A673 (cell line): ENCODE measurements around the gene BRAT1. TPM values are rescaled to one million over a fixed set of nuclear protein-coding genes. Genes with fewer than 3 reads are reported as not detected.

Experiments used
- BruUV-seq: library from RNA; stranded (reverse); fragments of 400-500 nt; replicated peaks from 2 replicates; lab custom pipeline; 2021; lab: Mats Ljungman, UMichigan
- CTCF ChIA-PET: fragments of 300-600 bp; sonication (Branson Sonifier 250); formaldehyde crosslinking; loops from one replicate; lab custom pipeline; 2022; ENCODE audit warnings: antibody characterized with exemption; lab: Charles Lee
- POLR2A ChIA-PET: fragments of 300-600 bp; sonication (Branson Sonifier 250); formaldehyde crosslinking; loops from one replicate; lab custom pipeline; 2022; ENCODE audit warnings: antibody characterized with exemption; ENCODE audit not compliant: low non-redundant PET; lab: Charles Lee
- DNase-seq: peaks from one replicate; pipeline ENCODE4 v3.0.0-alpha.2; 2015; ENCODE audit warnings: low spot score
- H3K27ac ChIP-seq: fragments of 200-600 bp; sonication (generic); 2 replicates; pipeline ENCODE4 v1.5.1; 2016; ENCODE audit warnings: mixed run types, low read depth, mild to moderate bottlenecking, mixed read lengths, antibody characterized with exemption, low read length; ENCODE audit not compliant: poor library complexity, severe bottlenecking
- H3K27me3 ChIP-seq: fragments of 200-600 bp; sonication (generic); replicated peaks from 2 replicates; pipeline ENCODE4 v1.6.1; 2017; ENCODE audit warnings: mixed run types, low read depth, mild to moderate bottlenecking, mixed read lengths, antibody characterized with exemption, low read length; ENCODE audit not compliant: insufficient read depth, poor library complexity
- H3K36me3 ChIP-seq: fragments of 200-600 bp; sonication (generic); 2 replicates; pipeline ENCODE4 v1.6.1; 2016; ENCODE audit warnings: mixed run types, mild to moderate bottlenecking, mixed read lengths, antibody characterized with exemption, low read length; ENCODE audit not compliant: insufficient read depth, poor library complexity, severe bottlenecking
- H3K4me1 ChIP-seq: fragments of 200-600 bp; sonication (generic); 2 replicates; pipeline ENCODE4 v1.6.1; 2017; ENCODE audit warnings: mixed run types, mild to moderate bottlenecking, mixed read lengths, antibody characterized with exemption, low read length; ENCODE audit not compliant: insufficient read depth, poor library complexity, severe bottlenecking
- H3K4me3 ChIP-seq: fragments of 200-600 bp; sonication (generic); 2 replicates; pipeline ENCODE4 v1.5.1; 2016; ENCODE audit warnings: low read depth, mixed run types, mild to moderate bottlenecking, mixed read lengths, low read length; ENCODE audit not compliant: poor library complexity, severe bottlenecking
- H3K9me3 ChIP-seq: fragments of 200-600 bp; sonication (generic); 2 replicates; pipeline ENCODE4 v1.6.1; 2016; ENCODE audit warnings: mixed run types, low read depth, mild to moderate bottlenecking, mixed read lengths, antibody characterized with exemption, low read length; ENCODE audit not compliant: poor library complexity, severe bottlenecking
- EZH2 ChIP-seq: fragments of 200-600 bp; sonication (generic); IDR thresholded peaks from 2 replicates; pipeline ENCODE4 v1.6.1; 2017; ENCODE audit warnings: borderline replicate concordance, low read depth, mild to moderate bottlenecking, mixed read lengths, antibody characterized with exemption, low read length; ENCODE audit not compliant: poor library complexity, severe bottlenecking
- intact Hi-C: fragments of 100-400 bp; cut with micrococcal nuclease; formaldehyde crosslinking; loops from one replicate; pipeline ENCODE4 v1.10.0; 2022; ENCODE audit not compliant: unreplicated experiment
- total RNA-seq: library from RNA; stranded (reverse); gene quantifications from 2 replicates; pipeline ENCODE4 v1.2.3, GENCODE V29; 2021
- TF ChIP-seq, protein P1 (sequence below): fragments of 300-800, 200-600 bp; sonication (generic); conservative IDR thresholded peaks from 2 replicates; pipeline ENCODE4 v1.5.1; 2017; ENCODE audit warnings: low read depth, mild to moderate bottlenecking, antibody characterized with exemption, low read length, moderate library complexity, mixed read lengths

BRAT1 gene
- total RNA-seq, 1 experiment from 2014 or later: 47.9 TPM

DNA sequence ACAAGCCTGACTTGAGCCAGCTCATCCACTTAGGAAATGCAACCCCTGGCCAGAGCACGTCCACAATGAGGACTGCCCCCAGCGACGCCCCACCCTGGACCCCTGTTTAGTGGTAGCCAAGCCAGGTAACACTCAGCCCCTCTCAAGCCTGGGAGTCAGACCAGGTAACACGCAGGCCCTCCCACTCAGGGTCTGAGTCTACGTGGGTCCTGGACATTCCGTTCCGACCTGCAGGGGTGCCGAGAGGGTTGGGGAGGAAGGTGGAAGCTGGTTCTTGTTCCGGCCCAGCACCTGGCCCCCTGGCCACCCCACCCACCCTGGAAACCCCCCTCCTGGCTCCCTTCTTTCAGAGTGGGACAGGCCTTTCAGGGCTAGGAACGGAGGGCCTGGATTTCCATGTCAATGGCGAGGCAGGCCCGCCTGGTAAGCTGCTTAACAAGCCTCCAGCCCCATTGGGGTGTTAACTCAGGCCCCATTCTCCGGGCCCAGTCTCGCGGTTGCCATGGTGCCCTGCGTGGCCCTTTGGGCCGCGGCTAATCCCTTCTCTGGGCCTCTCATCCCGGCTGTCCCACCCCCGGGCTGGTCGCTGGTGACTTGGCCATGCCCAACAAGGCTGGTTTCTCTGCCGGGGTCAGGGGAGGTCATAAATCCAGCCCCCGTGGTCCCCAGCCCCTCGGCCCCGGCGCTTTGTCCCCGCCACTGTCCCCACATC, 55.4 kb downstream of the BRAT1 start:
- CTCF ChIA-PET: no interaction called here
- Histone ChIP-seq H3K27me3 (no peaks in the 10 kb centered on the region), H3K27ac (no peak overlapping the region), H3K9me3 (no peaks in the 10 kb centered on the region), H3K4me3 (no peak overlapping the region), H3K36me3 (no peaks in the 10 kb centered on the region), H3K4me1 (peaks cover 24% of the 10 kb centered on the region)
- BruUV-seq: no TSS peak
- intact Hi-C loops: no loop called here
- TF ChIP-seq, protein P1, sequence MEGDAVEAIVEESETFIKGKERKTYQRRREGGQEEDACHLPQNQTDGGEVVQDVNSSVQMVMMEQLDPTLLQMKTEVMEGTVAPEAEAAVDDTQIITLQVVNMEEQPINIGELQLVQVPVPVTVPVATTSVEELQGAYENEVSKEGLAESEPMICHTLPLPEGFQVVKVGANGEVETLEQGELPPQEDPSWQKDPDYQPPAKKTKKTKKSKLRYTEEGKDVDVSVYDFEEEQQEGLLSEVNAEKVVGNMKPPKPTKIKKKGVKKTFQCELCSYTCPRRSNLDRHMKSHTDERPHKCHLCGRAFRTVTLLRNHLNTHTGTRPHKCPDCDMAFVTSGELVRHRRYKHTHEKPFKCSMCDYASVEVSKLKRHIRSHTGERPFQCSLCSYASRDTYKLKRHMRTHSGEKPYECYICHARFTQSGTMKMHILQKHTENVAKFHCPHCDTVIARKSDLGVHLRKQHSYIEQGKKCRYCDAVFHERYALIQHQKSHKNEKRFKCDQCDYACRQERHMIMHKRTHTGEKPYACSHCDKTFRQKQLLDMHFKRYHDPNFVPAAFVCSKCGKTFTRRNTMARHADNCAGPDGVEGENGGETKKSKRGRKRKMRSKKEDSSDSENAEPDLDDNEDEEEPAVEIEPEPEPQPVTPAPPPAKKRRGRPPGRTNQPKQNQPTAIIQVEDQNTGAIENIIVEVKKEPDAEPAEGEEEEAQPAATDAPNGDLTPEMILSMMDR: no peak
- no peak for TF ChIP-seq EZH2
- no peak for DNase-seq
- POLR2A ChIA-PET: no interaction called here

DNA sequence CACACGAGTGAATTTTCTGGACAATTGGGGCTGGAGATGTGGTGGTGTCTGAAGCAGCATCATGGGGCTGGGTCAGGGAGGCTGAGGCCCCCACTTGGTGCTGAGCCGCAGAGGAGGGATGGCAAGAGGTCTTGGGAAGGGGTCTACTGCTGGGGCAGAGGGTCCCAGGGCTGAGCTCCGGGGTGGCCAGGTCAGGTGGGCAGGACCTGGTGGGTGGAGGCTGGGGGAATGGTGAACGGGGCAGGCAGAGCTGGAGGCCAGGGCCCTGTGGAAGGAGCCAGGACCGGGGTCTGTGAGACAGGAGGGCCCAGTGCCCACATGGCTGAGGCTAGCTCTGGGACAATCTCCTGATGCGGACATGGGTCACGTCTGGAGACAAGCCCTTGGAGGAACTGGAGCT, 56.1 kb downstream of the BRAT1 start:
- TF ChIP-seq EZH2: no peak
- TF ChIP-seq, protein P1: no peak
- POLR2A ChIA-PET: no interaction called here
- H3K4me3 ChIP-seq: no peak overlapping the region
- no peak overlapping the region for H3K27ac ChIP-seq
- no peaks in the 10 kb centered on the region for H3K27me3 ChIP-seq
- intact Hi-C loops: no loop called here
- no peaks in the 10 kb centered on the region for H3K9me3 ChIP-seq
- DNase-seq: no peak
- CTCF ChIA-PET: no interaction called here
- peaks cover 27% of the 10 kb centered on the region for H3K4me1 ChIP-seq
- no TSS peak for BruUV-seq
- no peaks in the 10 kb centered on the region for H3K36me3 ChIP-seq

DNA sequence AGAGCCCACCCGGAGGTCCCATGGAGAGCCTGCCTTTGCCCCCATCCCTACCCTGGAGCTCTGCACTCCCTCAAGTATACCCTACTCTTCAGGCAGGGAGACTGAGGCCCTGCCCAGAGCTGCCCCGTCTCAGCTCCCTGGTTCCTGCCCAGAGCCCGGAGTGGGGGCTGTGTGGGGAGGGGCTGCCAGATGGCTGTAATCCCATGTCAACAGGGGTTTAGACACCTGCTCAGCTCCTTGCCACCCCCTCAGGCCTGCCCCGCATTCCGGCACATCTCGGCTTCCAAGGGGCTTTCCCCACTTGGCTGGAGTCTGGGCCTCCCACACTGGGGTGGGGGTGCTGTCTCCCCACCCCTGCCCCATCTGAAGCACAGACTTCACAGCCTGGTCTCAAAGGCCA, 56.6 kb downstream of the BRAT1 start:
- Histone ChIP-seq H3K4me1 (peaks cover 27% of the 10 kb centered on the region), H3K36me3 (no peaks in the 10 kb centered on the region), H3K27me3 (no peaks in the 10 kb centered on the region), H3K4me3 (no peak overlapping the region), H3K9me3 (no peaks in the 10 kb centered on the region), H3K27ac (no peak overlapping the region)
- POLR2A ChIA-PET: interaction anchor here (0.6 kb wide), 1 partner anchor 964 kb away, joined by 4 read pairs; no protein-coding TSS in a partner anchor
- CTCF ChIA-PET: no interaction called here
- BruUV-seq: no TSS peak
- intact Hi-C loops: no loop called here
- TF ChIP-seq, protein P1: no peak
- no peak for TF ChIP-seq EZH2
- no peak for DNase-seq
